HG02571 (cell line): ENCODE measurements around the gene IL1RAP.
"Not testable (repeated sequence)": the region's sequence is repeated elsewhere in the genome, so short reads cannot be mapped to it uniquely, and the experiment has no call there.

Source experiments
- ATAC-seq: cut with Tn5 transposase; IDR thresholded peaks from one replicate; pipeline ENCODE4 v1.9.1; 2021; ENCODE audit warnings: mild to moderate bottlenecking, moderate library complexity; ENCODE audit not compliant: unreplicated experiment

IL1RAP gene

DNA sequence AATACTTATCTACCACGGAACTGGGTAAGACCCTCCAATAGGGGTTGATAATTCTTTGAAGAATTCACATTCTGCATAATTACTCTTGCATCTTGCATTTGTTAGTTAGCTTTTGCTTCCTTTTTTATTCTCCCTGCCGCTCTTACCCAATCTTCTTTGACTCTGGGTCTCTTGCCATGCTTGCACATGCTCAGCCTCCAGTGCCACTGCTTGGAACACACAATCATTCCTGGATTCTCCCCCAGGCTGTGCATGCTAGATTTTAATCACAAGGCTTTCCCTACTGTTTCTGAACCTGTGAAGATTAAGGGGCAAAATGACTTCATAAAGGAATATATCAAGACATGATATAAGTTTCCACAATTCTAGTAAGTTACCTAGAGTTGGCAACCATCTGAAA lies 133.1 kb downstream of the IL1RAP start:
- no peak for ATAC-seq

DNA sequence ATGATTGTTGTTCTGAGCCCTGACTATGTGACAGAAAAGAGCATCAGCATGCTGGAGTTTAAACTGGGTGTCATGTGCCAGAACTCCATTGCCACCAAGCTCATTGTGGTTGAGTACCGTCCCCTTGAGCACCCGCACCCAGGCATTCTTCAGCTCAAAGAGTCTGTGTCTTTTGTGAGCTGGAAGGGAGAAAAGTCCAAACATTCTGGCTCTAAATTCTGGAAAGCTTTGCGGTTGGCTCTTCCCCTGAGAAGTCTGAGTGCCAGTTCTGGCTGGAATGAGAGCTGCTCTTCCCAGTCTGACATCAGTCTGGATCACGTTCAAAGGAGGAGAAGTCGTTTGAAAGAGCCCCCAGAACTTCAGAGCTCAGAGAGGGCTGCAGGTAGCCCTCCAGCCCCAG lies 142.0 kb downstream of the IL1RAP start:
- ATAC-seq = no peak

- ATAC-seq = no peak
Observed at GRCh38 chr3:190658106-190658505, 144.2 kb downstream of the IL1RAP start.

DNA sequence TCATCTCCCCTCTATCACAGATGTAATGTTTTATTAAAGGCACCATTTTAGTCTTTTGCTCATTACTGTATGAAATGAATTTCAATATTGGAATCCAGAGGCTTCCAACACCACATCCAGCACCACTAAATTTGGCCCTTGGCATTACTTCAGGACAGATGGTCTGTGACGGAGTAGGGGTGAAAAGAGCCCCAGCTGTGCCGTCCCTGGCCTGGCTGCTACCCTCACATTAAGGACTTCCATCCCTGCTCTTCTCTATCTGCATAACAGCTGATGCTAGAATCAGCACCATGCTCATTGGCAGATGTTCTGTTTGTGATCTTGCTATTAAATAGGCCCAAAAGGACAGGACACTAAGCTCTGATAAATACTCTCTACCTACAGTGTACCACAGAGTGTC lies 152.9 kb downstream of the IL1RAP start:
- no peak for ATAC-seq

DNA sequence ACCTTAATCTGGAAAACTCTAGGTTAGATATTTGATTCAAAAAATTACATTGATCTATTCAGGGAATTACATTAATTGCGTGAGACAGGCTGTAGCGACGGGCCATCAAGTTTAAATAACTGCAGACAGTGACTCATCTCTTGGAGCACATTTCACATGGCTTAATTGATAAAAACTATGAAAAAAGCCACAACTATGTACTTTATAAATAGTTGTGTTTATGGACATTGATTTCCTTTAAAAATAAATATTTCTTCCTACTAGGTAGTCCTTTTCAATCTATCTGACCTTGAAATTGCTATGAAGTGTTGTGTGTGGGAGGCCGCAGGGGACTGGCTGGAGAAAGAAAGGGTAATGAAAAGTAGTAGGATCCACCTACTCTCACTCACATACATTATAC lies 157.8 kb downstream of the IL1RAP start:
- ATAC-seq = no peak

DNA sequence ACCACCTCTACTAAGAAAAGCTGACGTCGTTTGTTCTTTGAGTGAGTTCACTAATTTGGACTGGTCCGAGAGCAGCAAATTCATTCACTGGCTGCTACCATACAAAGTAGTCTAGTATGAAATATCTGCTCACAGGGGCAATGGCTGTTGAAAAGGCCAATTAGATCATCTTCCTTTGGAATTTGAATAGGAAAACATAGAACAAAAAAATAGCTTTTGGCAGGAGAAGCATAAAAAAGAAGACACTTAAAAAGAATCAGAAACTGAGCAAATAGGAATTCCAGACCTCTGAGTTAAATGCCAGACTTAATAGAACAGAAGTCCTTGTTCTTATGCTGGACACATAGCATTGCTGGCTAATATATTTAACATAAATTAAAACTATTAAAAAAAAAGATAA lies 159.3 kb downstream of the IL1RAP start:
- ATAC-seq = no peak

DNA sequence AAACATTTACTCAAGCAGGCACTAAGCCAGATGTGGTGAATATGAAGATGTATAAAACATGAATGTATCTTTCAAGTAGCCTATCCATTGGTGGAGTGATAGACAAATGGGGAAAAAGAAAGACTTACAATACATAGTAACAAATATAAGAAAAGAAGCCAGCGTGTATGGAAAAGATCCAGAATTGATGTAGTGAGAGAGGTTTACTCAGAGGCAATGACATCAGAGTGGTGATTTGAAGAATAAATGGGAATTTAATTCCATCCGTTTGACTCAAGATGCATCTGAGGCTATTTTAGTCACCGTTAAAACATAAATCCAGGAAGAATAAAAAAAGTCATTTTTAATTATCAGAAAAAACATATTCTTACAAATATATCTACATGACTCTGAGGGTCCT lies 162.6 kb downstream of the IL1RAP start:
- no peak for ATAC-seq

- no peak for ATAC-seq
Observed at GRCh38 chr3:190677001-190677400, 163.1 kb downstream of the IL1RAP start.

GRCh38 chr3:190677868-190678267 lies 164.0 kb downstream of the IL1RAP start:
- not testable (repeated sequence) for ATAC-seq

DNA sequence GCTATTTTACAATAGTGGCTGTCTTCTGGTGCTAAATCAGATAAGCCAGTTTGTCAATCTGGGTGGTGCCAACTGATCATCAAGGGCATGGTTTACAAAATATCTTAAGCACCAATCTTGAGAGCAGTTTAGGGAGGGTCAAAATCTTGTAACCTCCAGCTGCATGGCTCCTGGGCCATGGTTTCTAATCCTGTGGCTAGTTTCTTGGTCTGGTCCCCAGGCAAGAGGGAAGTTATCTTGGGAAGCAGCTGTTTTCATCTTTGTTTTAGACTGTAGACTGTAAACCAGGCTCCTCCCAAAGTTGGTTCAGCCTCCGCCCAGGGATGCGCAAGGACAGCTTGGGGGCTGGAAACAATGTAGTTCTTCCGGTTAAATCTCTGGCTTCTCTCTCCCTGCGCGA lies 166.8 kb downstream of the IL1RAP start:
- no peak for ATAC-seq

- no peak for ATAC-seq
Observed at GRCh38 chr3:190684776-190685175, 170.9 kb downstream of the IL1RAP start.

DNA sequence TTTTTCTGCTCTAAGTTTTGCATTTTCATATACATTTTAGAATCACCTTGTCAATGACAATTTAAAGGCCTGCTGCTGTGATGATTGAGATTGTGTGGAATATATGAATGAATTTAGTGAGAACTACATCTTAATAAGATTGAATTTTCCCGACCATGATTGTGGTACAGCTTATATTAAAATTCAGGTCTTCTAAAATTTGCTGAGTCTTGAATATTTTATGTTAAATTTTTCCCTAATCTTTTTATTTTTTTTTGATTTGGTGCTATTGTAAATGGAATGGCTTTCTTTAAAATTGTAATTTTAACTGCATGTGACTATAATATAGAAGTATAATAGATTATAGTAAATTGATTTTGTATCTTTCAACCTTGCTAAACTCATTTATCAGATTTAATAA lies 172.1 kb downstream of the IL1RAP start:
- ATAC-seq = no peak

DNA sequence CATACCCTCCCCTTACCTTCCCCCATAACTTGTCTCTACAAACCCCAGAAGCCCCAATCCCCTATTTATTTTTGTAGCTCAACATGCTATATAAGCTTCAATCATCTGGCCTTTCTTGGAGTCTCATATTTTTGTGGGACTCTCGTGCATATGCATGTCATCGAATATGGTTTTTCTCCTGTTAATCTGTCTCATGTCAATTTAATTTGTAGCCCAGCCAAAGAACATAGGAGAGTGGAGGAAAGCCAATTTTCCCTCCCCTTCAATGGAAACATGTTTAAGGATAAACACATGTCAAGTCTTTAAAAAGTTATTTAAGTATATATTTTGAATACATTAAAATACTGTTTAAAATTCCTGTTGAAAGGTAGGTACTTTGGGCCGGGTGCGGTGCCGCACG lies 176.4 kb downstream of the IL1RAP start:
- ATAC-seq = no peak

GRCh38 chr3:190692256-190692655 lies 178.4 kb downstream of the IL1RAP start:
- ATAC-seq = no peak

DNA sequence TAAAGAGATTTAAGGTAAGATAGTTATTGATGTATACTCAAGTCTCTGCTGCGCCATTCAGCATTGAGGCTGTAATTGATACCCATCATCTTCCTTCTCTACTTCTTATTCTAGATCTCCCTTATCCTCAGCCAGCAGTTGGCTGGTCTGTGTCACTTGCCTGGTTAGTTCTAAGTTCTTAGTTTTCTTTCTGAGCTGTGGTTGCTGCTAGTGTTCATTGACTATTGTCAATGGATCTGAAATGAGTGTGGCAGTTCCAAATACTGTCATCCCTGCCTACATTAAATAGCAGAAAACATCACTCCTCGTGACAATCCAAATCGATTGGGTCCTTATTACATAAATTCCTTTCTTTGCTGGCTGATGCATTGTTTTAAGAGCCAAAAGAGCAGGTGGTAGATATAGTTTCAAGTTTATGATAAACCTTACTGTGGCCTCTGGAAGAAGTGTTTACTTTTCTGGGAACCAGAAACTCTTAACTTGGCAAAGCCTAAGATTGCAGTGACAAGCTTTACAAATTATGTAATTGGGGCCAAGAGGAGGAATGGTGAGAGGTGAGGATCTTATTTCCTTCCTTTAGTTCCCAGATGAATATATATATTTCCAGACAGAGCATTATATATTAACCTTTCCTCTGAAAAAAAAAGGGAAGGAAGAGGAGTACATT lies 180.6 kb downstream of the IL1RAP start:
- no peak for ATAC-seq

GRCh38 chr3:190695225-190695624 lies 181.3 kb downstream of the IL1RAP start:
- no peak for ATAC-seq

- ATAC-seq = no peak
Observed at GRCh38 chr3:190695994-190696393, 182.1 kb downstream of the IL1RAP start.

DNA sequence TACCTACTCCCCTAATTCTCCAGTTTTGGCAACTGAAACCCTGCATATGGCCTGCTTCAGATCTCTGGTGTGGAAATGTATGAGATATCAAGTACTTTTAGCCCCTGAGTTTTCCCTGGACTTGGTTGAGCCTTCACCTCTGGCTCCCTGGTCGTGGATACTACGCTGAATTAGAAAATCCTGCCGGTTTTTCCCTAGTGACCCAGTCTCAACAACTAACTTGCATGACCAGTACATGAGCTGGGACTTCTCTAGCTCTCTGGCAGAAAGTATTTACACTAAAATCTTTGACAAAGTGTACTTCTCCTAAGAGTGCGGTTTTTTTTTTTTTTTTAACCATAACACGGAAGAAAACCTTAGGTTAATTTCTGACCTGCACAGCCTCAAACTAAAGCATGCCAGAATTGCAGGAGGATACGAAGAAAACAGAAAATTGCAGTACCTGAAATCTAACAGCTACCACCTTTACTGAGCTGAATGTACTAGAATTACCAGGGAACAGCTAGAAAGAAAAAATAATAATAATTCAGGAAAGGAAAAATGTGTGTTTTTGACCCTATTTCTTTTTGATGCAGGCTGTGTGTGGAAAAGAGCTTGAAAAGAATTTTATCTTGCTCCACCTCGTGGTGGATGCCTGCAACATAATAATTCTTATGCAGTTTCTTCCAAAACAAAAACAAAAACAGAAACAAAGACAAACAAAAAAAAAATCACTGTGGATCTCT lies 183.1 kb downstream of the IL1RAP start:
- no peak for ATAC-seq

- ATAC-seq = no peak
Observed at GRCh38 chr3:190697502-190697830, 183.6 kb downstream of the IL1RAP start.

DNA sequence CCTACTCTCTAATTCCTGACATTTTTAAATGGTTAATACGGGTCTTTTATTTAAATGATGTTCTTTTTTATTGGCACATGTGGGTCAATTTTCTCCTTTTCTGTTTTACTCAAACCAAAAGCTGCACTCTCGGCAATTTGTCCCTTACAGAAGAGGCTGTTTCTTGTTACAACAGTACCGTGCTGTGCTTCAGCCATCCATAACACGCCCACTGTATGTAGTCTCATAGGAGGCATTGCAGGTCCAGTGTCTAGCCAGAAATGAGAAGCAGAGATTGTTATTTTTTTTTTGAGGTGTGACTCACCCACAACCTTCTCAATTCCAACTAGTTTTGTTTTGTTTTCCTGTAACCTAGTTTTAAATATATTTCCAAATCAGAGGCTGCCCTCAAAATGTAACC lies 184.0 kb downstream of the IL1RAP start:
- no peak for ATAC-seq

- no peak for ATAC-seq
Observed at GRCh38 chr3:190699776-190700175, 185.9 kb downstream of the IL1RAP start.

DNA sequence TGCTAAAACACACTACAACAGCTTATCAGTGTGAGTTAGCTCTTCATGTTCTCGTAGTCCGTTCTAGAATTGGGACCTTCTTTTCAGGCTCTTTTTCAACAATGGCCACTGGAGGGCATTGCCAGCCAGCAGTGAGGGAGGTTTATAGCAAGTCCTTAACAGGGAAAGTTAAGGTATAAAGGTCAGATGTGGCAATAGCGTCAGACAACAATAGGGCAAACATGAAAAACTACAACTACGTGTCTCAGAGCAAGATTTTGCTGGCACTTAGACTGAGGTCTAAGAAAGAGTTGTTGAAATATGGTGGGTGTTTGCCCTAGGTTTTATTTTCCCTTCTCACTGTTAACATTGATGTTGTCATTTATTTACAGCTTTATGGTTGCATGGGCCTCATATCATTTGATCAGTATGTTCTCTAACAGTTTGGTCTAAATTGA lies 187.2 kb downstream of the IL1RAP start:
- ATAC-seq = no peak

- ATAC-seq = no peak
Observed at GRCh38 chr3:190706582-190706981, 192.7 kb downstream of the IL1RAP start.
